ENCODE data around the gene RNF150.
"Not testable (repeated sequence)": the region's sequence is repeated elsewhere in the genome, so short reads cannot be mapped to it uniquely, and the experiment has no call there.

RNF150 gene

DNA sequence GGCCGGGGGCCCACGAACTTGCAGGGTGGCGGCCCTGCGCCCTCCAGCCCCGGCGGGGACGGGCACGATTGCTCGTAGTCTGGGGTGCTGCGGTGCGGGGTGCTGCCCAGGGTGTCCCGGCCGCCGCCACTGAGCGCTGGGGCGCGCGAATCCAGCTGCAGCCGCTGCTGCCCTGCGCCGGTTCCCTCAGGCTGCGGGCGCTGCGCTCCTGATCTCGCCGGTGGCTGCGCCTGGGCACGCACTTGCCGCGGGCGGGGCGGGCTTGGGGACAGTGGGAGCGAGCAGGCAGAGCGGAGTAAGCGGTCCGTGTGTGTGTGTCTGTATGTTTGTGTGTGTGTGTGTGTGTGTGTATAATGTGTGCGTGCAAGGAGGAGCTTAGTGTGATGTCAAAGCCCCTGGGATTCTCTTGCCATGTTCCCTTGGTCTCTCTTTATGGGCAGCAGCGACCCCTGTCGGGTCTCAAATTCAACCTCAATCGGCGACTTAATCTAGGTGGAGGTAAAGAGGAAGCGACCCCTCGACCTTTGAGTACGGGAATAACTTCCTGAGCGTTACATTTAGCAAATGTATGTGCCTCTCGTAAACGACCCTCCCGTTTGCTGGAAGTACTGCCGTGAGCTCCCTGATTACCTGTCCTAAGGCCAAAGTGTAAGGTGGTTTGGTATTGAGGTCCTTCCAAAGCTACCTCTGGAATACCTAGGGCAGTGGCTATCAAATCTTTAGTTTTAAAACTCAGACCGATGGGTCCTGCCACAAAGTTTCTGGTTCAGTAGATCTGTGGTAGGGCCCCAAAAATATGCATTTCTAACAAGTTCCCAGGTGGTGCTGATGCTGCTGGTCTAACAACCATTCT, at the start of gene RNF150:
RNF150 (minus strand) TSS at position 324 of the 853 bp plus-strand sequence.
- peak; percentile 69 for DNase-seq (ENCODE audit: low spot score)

GRCh38 chr4:141180991-141181761, 47.9 kb upstream of the RNF150 start:
- DNase-seq (ENCODE audit: low spot score), result no peak

- DNase-seq (ENCODE audit: low spot score), result no peak
Observed at GRCh38 chr4:141179474-141180373, 46.5 kb upstream of the RNF150 start.

DNA sequence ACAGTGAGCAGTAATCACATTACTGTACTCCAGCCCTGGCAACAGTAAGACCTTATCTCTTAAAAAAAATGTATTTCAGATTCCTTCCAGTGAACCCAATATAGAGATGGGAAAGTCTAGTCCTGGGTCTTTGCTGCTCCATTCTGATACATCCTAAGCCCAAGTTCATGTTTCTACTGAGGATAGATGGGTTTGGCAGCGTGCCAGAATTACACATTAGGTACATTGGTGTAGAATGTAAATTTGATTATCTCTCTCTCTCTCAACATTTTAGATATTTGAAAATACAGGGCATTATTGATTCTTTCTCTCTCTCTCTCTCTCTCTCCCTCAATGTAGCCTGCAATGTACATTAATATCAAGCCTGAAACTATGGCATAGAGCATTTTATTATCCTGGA, 43.9 kb upstream of the RNF150 start:
- no peak for DNase-seq (ENCODE audit: low spot score)

DNA sequence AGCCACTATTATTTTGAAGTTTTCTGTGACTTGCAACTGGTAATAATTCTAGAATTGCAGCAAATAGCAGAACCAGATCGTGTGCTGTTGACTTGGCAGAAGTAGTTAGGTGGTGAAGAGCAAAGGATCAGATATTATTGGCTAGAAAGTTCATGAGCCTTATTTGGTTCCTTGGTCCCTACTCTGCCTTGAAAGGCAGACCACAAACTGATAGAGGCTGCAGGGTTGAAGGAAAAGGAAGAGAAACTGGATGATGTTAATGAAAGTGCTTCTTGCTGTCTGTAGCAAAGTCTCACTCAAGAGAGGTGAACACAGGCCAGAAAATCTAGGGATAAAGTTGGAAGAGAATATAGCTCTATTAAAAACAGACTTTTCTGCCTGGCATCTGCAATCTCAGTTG, 41.2 kb upstream of the RNF150 start:
- no peak for DNase-seq (ENCODE audit: low spot score)

DNA sequence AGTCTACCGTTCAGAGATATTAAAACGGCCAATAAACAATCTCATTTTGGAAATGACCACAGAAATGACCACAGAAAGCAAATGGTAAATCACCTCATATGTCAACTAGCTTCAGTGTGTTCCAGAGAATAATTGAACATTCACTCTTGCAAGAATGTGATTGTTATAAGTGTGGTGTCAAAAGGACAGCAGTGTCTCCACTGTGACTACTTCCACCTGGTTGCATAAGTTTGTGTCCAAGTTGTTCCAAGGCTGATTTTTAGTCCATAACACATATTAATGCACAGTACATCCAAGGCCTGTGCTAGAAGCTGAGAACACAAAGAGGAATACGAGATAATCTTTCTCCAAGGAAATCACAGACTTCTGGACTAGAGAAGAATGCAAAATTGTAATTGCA, 37.4 kb upstream of the RNF150 start:
- DNase-seq (ENCODE audit: low spot score), result no peak

GRCh38 chr4:141169391-141169790, 36.1 kb upstream of the RNF150 start:
- DNase-seq (ENCODE audit: low spot score), result no peak

DNA sequence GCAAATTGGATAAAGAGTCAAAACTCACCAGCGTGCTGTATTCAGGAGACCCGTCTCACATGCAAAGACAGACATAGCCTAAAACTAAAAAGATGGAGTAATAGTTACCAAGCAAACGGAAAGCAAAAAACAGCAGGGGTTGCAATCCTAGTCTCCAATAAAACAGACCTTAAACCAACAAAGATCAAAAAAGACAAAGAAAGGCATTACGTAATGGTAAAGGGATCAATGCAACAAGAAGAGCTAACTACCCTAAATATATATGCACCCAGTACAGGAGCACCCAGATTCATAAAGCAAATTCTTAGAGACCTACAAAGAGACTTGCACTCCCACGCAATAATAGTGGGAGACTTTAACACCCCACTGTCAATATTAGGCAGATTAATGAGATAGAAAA, 31.7 kb upstream of the RNF150 start:
- not testable (repeated sequence) for DNase-seq (ENCODE audit: low spot score)

DNA sequence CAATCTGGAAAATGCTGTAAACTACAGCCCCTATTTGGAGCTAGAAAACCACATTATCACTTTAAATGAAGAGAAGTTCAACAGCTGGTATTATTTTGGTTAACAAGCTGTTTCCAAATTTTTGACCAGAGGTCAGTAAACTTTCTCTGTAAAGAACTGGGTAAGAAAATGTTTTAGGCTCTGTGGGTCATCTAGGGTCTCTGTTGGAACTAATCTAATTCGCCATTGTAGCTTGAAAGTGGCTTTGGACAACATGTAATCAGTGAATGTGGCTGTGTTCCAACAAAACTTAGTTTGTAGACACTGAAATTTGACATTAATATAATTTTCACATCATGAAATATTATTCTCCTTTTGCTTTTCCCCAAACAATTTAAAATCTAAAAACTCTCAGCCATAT, 25.8 kb upstream of the RNF150 start:
- DNase-seq (ENCODE audit: low spot score), result no peak

GRCh38 chr4:141158219-141158618, 24.9 kb upstream of the RNF150 start:
- peak; percentile 53 for DNase-seq (ENCODE audit: low spot score)

DNA sequence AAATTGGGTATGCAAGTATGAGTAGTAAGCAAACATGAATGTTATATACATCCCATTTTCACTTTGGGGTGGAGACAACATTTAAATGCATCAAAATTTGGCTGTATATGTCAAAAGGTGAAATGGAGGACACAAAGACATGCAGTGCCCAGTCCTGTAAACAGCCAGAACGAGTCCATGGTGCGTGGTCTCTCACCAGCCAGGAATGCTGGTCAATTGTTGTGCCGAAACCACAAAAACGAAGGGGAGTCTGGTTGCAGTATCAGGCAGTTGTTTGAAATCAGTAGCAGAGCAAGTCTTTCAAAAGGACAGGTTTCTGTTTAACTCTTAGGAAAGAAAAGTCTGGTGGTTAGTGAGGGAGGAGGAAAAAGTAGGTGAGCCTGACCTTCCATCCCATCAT, 22.3 kb upstream of the RNF150 start:
- DNase-seq (ENCODE audit: low spot score), result no peak

GRCh38 chr4:141154725-141155124, 21.5 kb upstream of the RNF150 start:
- DNase-seq (ENCODE audit: low spot score), result no peak

DNA sequence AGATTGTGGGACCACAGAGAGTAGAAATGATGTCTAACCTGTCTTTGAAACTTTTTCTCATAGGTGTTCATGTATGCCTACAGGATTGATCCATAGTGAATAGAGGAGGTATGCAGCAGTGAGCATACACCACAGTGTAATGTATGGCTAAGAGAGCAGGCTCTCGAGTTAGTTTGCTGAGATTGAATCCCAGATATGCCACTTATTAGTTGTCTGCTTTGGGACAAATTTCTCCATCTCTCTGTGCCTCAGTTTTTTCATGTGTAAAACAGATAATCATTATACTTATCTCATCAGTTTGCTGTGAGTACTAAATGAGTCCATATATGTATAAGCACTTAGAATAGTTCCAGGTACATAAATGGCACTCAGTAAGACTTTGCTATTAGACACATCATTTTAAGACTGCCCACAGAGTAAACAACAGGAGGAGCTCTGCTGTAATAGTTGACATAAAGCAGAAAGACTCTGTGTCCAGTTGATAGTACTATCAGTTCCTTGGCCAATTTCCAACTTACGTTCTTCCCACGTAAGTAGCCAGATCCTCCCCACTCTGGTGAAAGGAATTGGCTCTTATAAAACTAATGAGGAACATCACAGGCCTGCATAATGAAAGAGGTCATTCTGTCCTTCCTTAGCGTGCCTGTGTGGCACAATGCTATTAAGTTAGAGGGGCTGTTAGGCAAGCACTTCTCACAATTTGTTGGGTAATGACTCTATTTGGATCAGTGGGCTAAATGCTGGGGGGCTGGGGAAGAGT, 20.7 kb upstream of the RNF150 start:
- no peak for DNase-seq (ENCODE audit: low spot score)

- no peak for DNase-seq (ENCODE audit: low spot score)
Observed at GRCh38 chr4:141144207-141144606, 10.9 kb upstream of the RNF150 start.

DNA sequence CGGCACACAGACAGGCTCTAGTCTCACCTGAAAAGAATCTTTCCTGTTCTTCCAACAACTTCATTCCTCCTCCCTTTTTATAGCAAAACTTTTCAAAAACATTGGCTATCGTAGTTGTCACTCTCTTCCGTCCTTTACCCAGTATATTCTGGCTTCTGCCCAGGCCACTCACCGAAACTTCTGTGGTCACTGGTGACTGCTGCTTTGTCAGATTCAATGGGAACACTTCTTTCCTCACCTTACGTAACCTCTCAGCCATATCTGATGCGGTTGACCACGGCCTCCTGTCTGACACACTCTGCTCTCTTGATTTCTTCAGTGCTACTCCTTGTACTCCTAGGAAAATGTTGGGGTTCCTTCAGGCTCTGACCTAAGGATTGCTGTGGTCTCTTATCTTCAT, 9.2 kb upstream of the RNF150 start:
- DNase-seq (ENCODE audit: low spot score), result no peak

- DNase-seq (ENCODE audit: low spot score), result no peak
Observed at GRCh38 chr4:141140391-141141200, 7.3 kb upstream of the RNF150 start.

DNA sequence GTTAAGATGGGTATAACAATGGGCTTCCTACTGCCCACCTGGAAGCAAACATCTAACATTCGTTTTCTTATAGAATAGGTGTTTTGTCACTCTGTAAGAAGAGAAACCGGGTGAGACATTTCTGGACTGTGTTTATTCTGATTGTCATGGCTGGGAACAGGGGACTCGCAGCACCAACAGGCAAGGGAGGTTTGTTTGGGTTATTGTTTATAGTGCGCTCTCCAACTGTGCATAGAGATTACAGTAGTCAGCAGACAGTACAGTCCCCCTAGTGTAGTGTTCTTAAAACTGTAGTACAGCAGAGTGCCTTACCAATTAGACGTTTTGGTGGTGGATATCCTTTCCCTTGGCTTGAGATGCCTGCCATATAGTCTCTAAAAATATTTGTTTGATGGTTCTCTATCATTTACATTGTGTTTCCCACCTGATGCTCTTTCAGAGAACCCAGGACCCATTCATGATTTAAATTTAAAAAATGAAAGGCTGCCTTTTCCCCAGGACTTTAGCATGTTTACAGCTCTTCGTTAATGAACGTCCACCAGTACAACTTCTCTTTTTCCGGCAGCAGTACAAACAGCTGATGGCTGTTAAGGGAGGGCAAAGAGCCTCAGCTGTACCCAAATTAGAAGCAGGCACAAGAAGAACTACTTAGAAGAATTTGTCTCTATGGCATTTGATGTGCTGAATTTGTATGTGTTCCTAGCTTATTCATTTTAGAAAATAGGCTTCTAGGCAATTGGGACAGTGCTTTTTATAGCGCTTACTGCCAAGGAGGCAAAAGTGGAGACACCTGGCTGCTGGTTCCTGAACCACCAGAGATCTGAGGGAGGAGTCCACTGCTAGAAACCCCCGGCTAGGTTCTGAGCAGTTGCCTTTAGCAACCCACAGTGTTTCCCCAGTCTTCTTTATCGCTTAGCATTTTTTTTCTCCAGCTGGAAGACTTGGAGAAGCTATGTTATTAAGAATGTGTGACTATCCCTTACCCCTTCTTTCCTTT, 1.0 kb upstream of the RNF150 start:
- no peak for DNase-seq (ENCODE audit: low spot score)

- DNase-seq (ENCODE audit: low spot score), result no peak
Observed at GRCh38 chr4:141132709-141133145, 542 bp downstream of the RNF150 start.

DNA sequence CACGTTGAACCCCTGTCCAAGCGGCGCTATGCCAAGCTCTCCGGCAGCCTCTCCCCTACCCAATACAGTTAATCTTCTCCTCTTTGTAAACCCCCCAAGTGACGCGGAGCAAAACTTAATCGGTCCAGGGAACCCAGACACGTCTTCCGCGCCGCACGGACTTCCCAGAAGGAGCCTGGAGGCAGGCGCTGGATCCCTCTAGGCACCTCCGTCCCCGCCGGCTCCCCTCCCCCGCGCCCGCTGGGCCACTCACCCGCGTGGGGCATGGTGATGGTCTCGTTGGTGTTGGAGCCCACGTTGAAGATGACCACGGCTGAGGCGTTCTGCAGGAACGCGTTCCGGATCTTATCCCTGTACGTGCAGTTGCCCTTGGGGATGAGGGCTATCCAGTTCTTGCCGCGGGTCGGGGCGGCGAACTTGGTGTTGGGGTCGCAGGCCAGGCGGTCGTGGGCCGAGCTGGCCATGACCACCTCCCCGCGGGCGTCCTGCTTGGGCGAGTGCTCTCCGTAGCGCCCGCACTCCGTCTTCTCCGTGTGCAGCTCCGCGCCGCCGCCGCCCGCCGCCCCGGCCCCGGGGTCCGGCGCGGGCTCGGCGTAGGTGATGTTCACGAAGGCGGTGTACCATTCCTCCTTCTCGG, 1.1 kb downstream of the RNF150 start:
- no peak for DNase-seq (ENCODE audit: low spot score)
